Left ventricle myocardium inferior (tissue), 1 donor: ENCODE data around the gene PAF1. TPM values are rescaled to one million over a fixed set of nuclear protein-coding genes. Genes with fewer than 3 reads are reported as not detected.

Source experiments
- DNase-seq: peaks from one replicate; pipeline ENCODE4 v3.0.0-alpha.2; 2020
- H3K27ac ChIP-seq: fragments of 200-600 bp; replicated peaks from 2 replicates; pipeline ENCODE4 v1.8.0; 2021
- H3K27me3 ChIP-seq: fragments of 200-600 bp; 2 replicates; pipeline ENCODE4 v1.8.0; 2021; ENCODE audit warnings: low read depth
- H3K36me3 ChIP-seq: fragments of 200-600 bp; 2 replicates; pipeline ENCODE4 v1.8.0; 2021
- H3K4me1 ChIP-seq: fragments of 200-600 bp; 2 replicates; pipeline ENCODE4 v1.8.0; 2021
- H3K4me3 ChIP-seq: fragments of 200-600 bp; 2 replicates; pipeline ENCODE4 v1.8.0; 2021; ENCODE audit warnings: mild to moderate bottlenecking, moderate library complexity
- H3K9me3 ChIP-seq: fragments of 200-600 bp; replicated peaks from 2 replicates; pipeline ENCODE4 v1.8.0; 2021
- CTCF ChIP-seq: fragments of 200-600 bp; IDR thresholded peaks from 2 replicates; pipeline ENCODE4 v1.8.0; 2021; ENCODE audit warnings: antibody characterized with exemption, mild to moderate bottlenecking, borderline replicate concordance
- intact Hi-C: fragments of 100-400 bp; cut with micrococcal nuclease; formaldehyde crosslinking; loops from one replicate; pipeline ENCODE4 v1.11.0; 2022
- long read RNA-seq: library from polyadenylated mRNA; unstranded; transcript quantifications from one replicate; pipeline ENCODE4 v2.0.0, GENCODE V29; 2021
- total RNA-seq: library from RNA; stranded (reverse); fragmentation: NEBNext Ultra II Directional; extraction: Animal tissue kit (Norgen Biotek cat#: 25700); gene quantifications from one replicate; pipeline ENCODE4 v1.2.1, GENCODE V29; 2021
- donor health status: DM: no; HTN: yes; CAD: no; lungs with severe emphysema.

Gene PAF1
- 33.2 TPM for total RNA-seq
- long read RNA-seq, transcript PAF1-201 (14 exons, 2,066 nt): major isoform, 86 of 110 reads
- long read RNA-seq, partial matches to known transcripts: 5 of 110 reads
- long read RNA-seq, other reads (novel, unspliced or antisense): 19 of 110 reads

- Histone ChIP-seq H3K27ac (peak within 1 kb of the TSS; percentile 98), H3K4me1 (peaks cover 38% of the 10 kb centered on the region), H3K36me3 (peaks cover 69% of the 10 kb centered on the region), H3K4me3 (peak within 1 kb of the TSS; percentile 99), H3K9me3 (no peaks in the 10 kb centered on the region), H3K27me3 (no peaks in the 10 kb centered on the region)
- peak; percentile 96 for DNase-seq
- intact Hi-C loops: no loop called here
- no peak for TF ChIP-seq CTCF
Observed at GRCh38 chr19:39390751-39391437, at the start of gene PAF1, which contains the start of gene MED29. TSS of gene PAF1 (minus strand) at chr19:39391106. CDS start at chr19:39390864, 242 bp downstream. TSS of gene MED29 (plus strand) at chr19:39391378. CDS start at chr19:39391423, 45 bp downstream.

GRCh38 chr19:39438270-39438934 is 47.5 kb upstream of the PAF1 start:
- Histone ChIP-seq H3K4me1 (peaks cover 36% of the 10 kb centered on the region), H3K4me3 (no peak overlapping the region), H3K27ac (no peak overlapping the region), H3K27me3 (peaks cover 4% of the 10 kb centered on the region), H3K36me3 (peaks cover 14% of the 10 kb centered on the region), H3K9me3 (no peaks in the 10 kb centered on the region)
- no peak for DNase-seq
- TF ChIP-seq CTCF: no peak
- intact Hi-C loops: no loop called here

- intact Hi-C loops: no loop called here
- Histone ChIP-seq H3K27ac (peak overlapping the region; percentile 87), H3K4me3 (peak overlapping the region; percentile 96), H3K4me1 (peaks cover 39% of the 10 kb centered on the region), H3K9me3 (no peaks in the 10 kb centered on the region), H3K27me3 (peaks cover 4% of the 10 kb centered on the region), H3K36me3 (peaks cover 32% of the 10 kb centered on the region)
- no peak for TF ChIP-seq CTCF
- DNase-seq: no peak
Observed at GRCh38 chr19:39436350-39436716, 45.4 kb upstream of the PAF1 start.

GRCh38 chr19:39435499-39436349 is 44.8 kb upstream of the PAF1 start, which contains the start of gene RPS16:
TSS of gene RPS16 (minus strand) at chr19:39435949. CDS start at chr19:39435895, 54 bp downstream.
- Histone ChIP-seq H3K9me3 (no peaks in the 10 kb centered on the region), H3K4me1 (peaks cover 45% of the 10 kb centered on the region), H3K27me3 (peaks cover 4% of the 10 kb centered on the region), H3K36me3 (peaks cover 32% of the 10 kb centered on the region), H3K27ac (peak within 1 kb of the TSS; percentile 87), H3K4me3 (peak within 1 kb of the TSS; percentile 96)
- peak; percentile 99 for DNase-seq
- intact Hi-C loops: no loop called here
- no peak for TF ChIP-seq CTCF
